ENCODE data around the gene KIFC3.

KIFC3 gene

GRCh38 chr16:57743886-57744641, 58.2 kb downstream of the KIFC3 start:
- TF ChIP-seq ZFX (IDR thresholded peaks at IDR 0.05) (no peak), CTCF (conservative IDR thresholded peaks at IDR 0.05) (no peak)
- H3K27ac ChIP-seq: no peak overlapping the region

- no peak overlapping the region for H3K27ac ChIP-seq
- TF ChIP-seq ZFX (IDR thresholded peaks at IDR 0.05) (no peak), CTCF (conservative IDR thresholded peaks at IDR 0.05) (no peak)
These were observed 58.8 kb downstream of the KIFC3 start for GRCh38 chr16:57743458-57743857.

GRCh38 chr16:57742543-57742942, 59.7 kb downstream of the KIFC3 start:
- no peak overlapping the region for H3K27ac ChIP-seq
- TF ChIP-seq ZFX (IDR thresholded peaks at IDR 0.05) (no peak), CTCF (conservative IDR thresholded peaks at IDR 0.05) (no peak)

GRCh38 chr16:57741660-57742191, 60.6 kb downstream of the KIFC3 start:
- TF ChIP-seq ZFX (IDR thresholded peaks at IDR 0.05) (no peak), CTCF (conservative IDR thresholded peaks at IDR 0.05) (no peak)
- H3K27ac ChIP-seq: no peak overlapping the region

- no peak for TF ChIP-seq ZFX (IDR thresholded peaks at IDR 0.05)
- no peak for TF ChIP-seq CTCF (conservative IDR thresholded peaks at IDR 0.05)
- H3K27ac ChIP-seq: no peak overlapping the region
These were observed 61.7 kb downstream of the KIFC3 start for GRCh38 chr16:57740423-57741071.

GRCh38 chr16:57739756-57740422, 62.4 kb downstream of the KIFC3 start:
- TF ChIP-seq ZFX (IDR thresholded peaks at IDR 0.05) (no peak), CTCF (conservative IDR thresholded peaks at IDR 0.05) (no peak)
- H3K27ac ChIP-seq: no peak overlapping the region

- TF ChIP-seq CTCF (conservative IDR thresholded peaks at IDR 0.05) (no peak), ZFX (IDR thresholded peaks at IDR 0.05) (no peak)
- no peak overlapping the region for H3K27ac ChIP-seq
These were observed 63.4 kb downstream of the KIFC3 start for GRCh38 chr16:57738844-57739243.

All from C4-2B (cell line).